SK-N-SH treated with all-trans-retinoic acid at 6 μM for 48 hours (cell line): ENCODE data around the gene CBLB.

Experiments used
- ATAC-seq: fragments of 200-7000 bp; cut with Tn5 transposase; 3 replicates; pipeline ENCODE4 v1.9.1; 2020; ENCODE audit warnings: mild to moderate bottlenecking, moderate library complexity
- ARNTL ChIP-seq: fragments of 450-650 bp; formaldehyde crosslinking; IDR thresholded peaks from 2 replicates; pipeline ENCODE4 v1.5.0; 2020; ENCODE audit warnings: low read depth, mild to moderate bottlenecking, moderate library complexity, borderline replicate concordance
- BACH2 ChIP-seq: fragments of 250-450 bp; sonication (Bioruptor Pico); IDR thresholded peaks from 2 replicates; pipeline ENCODE4 v1.9.0; 2021; ENCODE audit warnings: mild to moderate bottlenecking, borderline replicate concordance
- CSDC2 ChIP-seq: fragments of 250-450 bp; sonication (Bioruptor Pico); IDR thresholded peaks from 2 replicates; pipeline ENCODE4 v1.5.0; 2020; ENCODE audit warnings: mild to moderate bottlenecking, moderate library complexity
- ESRRG ChIP-seq: fragments of 250-450 bp; sonication (Bioruptor Pico); IDR thresholded peaks from 2 replicates; pipeline ENCODE4 v1.6.1; 2021; ENCODE audit warnings: mild to moderate bottlenecking
- GLIS3 ChIP-seq: fragments of 250-450 bp; sonication (Bioruptor Pico); IDR thresholded peaks from 2 replicates; pipeline ENCODE4 v1.5.0; 2020; ENCODE audit warnings: mild to moderate bottlenecking, moderate library complexity
- ISL1 ChIP-seq: fragments of 250-450 bp; sonication (Bioruptor Pico); IDR thresholded peaks from 2 replicates; pipeline ENCODE4 v2.1.2; 2022; ENCODE audit warnings: mild to moderate bottlenecking, moderate library complexity
- OSR1 ChIP-seq: fragments of 250-450 bp; sonication (Bioruptor Pico); IDR thresholded peaks from 2 replicates; pipeline ENCODE4 v1.8.0; 2022; ENCODE audit warnings: moderate library complexity, mild to moderate bottlenecking, inconsistent platforms
- PATZ1 ChIP-seq: fragments of 250-450 bp; sonication (Bioruptor Pico); IDR thresholded peaks from 2 replicates; pipeline ENCODE4 v1.8.0; 2020; ENCODE audit warnings: mild to moderate bottlenecking, moderate library complexity, borderline replicate concordance
- POU6F1 ChIP-seq: fragments of 250-450 bp; sonication (Bioruptor Pico); IDR thresholded peaks from 2 replicates; pipeline ENCODE4 v1.8.0; 2021; ENCODE audit warnings: low read depth, mild to moderate bottlenecking, moderate library complexity, borderline replicate concordance
- RARB ChIP-seq: fragments of 250-450 bp; sonication (Bioruptor Pico); IDR thresholded peaks from 2 replicates; pipeline ENCODE4 v1.8.0; 2021; ENCODE audit warnings: mild to moderate bottlenecking, moderate library complexity
- SNAI2 ChIP-seq: fragments of 250-450 bp; sonication (Bioruptor Pico); IDR thresholded peaks from 2 replicates; pipeline ENCODE4 v1.5.0; 2020; ENCODE audit warnings: mild to moderate bottlenecking, moderate library complexity
- TCF4 ChIP-seq: fragments of 250-450 bp; sonication (Bioruptor Pico); IDR thresholded peaks from 2 replicates; pipeline ENCODE4 v1.8.0; 2021; ENCODE audit warnings: mild to moderate bottlenecking, moderate library complexity, borderline replicate concordance
- TOX ChIP-seq: fragments of 250-450 bp; sonication (Bioruptor Pico); IDR thresholded peaks from 2 replicates; pipeline ENCODE4 v1.8.0; 2021; ENCODE audit warnings: mild to moderate bottlenecking, moderate library complexity, borderline replicate concordance
- TSHZ2 ChIP-seq: fragments of 250-450 bp; sonication (Bioruptor Pico); IDR thresholded peaks from 2 replicates; pipeline ENCODE4 v1.5.0; 2020; ENCODE audit warnings: mild to moderate bottlenecking, moderate library complexity
- ZC3H10 ChIP-seq: fragments of 250-450 bp; sonication (Bioruptor Pico); IDR thresholded peaks from 2 replicates; pipeline ENCODE4 v1.5.1; 2021; ENCODE audit warnings: mild to moderate bottlenecking, moderate library complexity
- ZFP3 ChIP-seq: fragments of 250-450 bp; sonication (Bioruptor Pico); IDR thresholded peaks from 2 replicates; pipeline ENCODE4 v1.5.0; 2020; ENCODE audit warnings: mild to moderate bottlenecking, moderate library complexity
- ZNF565 ChIP-seq: fragments of 450-650 bp; formaldehyde crosslinking; conservative IDR thresholded peaks from 2 replicates; pipeline ENCODE4 v1.5.0; 2020; ENCODE audit warnings: low read depth, mild to moderate bottlenecking, moderate library complexity
- ZNF70 ChIP-seq: fragments of 450-650 bp; formaldehyde crosslinking; IDR thresholded peaks from 2 replicates; pipeline ENCODE4 v1.5.0; 2020; ENCODE audit warnings: mild to moderate bottlenecking, moderate library complexity
- ZNF8 ChIP-seq: fragments of 450-650 bp; formaldehyde crosslinking; IDR thresholded peaks from 2 replicates; pipeline ENCODE4 v1.5.0; 2020; ENCODE audit warnings: mild to moderate bottlenecking, moderate library complexity
- TF ChIP-seq, protein P1 (sequence below): fragments of 250-450 bp; sonication (Bioruptor Pico); IDR thresholded peaks from 2 replicates; pipeline ENCODE4 v1.5.1; 2021; ENCODE audit warnings: mild to moderate bottlenecking, moderate library complexity

The CBLB gene

GRCh38 chr3:105661461-105661860 lies 207.4 kb downstream of the CBLB start (continued):
- no peak for TF ChIP-seq TOX

GRCh38 chr3:105656651-105657504 lies 211.9 kb downstream of the CBLB start:
- TF ChIP-seq OSR1 (CRISPR knock-in tag), result no peak
- TF ChIP-seq ISL1, result no peak
- TF ChIP-seq ARNTL (CRISPR knock-in tag), result no peak
- TF ChIP-seq ZNF565, result no peak
- no peak for TF ChIP-seq SNAI2 (CRISPR knock-in tag)
- TF ChIP-seq POU6F1, result no peak
- TF ChIP-seq BACH2 (CRISPR knock-in tag), result no peak
- TF ChIP-seq, protein P1, sequence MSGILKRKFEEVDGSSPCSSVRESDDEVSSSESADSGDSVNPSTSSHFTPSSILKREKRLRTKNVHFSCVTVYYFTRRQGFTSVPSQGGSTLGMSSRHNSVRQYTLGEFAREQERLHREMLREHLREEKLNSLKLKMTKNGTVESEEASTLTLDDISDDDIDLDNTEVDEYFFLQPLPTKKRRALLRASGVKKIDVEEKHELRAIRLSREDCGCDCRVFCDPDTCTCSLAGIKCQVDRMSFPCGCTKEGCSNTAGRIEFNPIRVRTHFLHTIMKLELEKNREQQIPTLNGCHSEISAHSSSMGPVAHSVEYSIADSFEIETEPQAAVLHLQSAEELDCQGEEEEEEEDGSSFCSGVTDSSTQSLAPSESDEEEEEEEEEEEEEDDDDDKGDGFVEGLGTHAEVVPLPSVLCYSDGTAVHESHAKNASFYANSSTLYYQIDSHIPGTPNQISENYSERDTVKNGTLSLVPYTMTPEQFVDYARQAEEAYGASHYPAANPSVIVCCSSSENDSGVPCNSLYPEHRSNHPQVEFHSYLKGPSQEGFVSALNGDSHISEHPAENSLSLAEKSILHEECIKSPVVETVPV (CRISPR knock-in tag), result no peak
- no peak for TF ChIP-seq TOX
- no peak for TF ChIP-seq ESRRG (CRISPR knock-in tag)
- no peak for ATAC-seq

DNA sequence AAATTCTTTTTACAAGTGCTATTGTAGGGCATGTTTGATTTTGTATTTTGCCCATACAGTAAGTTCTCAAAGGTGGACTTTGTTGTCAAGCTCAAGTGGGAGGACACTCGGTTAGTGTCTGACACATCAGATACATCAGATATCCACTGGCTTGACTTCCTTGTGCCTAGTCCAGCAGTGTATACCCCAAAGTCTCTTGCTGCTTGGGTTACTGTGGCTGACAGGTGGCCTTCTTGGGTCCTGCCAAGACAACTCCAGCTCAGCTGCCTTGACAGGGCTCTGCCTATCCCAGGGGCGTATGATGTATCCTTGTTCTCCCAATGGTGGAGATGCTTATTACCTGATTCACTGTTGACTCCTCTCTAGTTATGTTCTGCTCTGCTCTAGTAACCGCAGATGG lies 214.9 kb downstream of the CBLB start:
- TF ChIP-seq ZNF8 (CRISPR knock-in tag) (no peak), ZNF70 (no peak), TOX (no peak), CSDC2 (CRISPR knock-in tag) (no peak), SNAI2 (CRISPR knock-in tag) (no peak), POU6F1 (no peak), RARB (CRISPR knock-in tag) (no peak), ZFP3 (no peak), GLIS3 (no peak), ZC3H10 (CRISPR knock-in tag) (no peak), ESRRG (CRISPR knock-in tag) (no peak), TCF4 (CRISPR knock-in tag) (no peak), OSR1 (CRISPR knock-in tag) (no peak)
- TF ChIP-seq, protein P1 (CRISPR knock-in tag), result no peak
- ATAC-seq, result no peak

DNA sequence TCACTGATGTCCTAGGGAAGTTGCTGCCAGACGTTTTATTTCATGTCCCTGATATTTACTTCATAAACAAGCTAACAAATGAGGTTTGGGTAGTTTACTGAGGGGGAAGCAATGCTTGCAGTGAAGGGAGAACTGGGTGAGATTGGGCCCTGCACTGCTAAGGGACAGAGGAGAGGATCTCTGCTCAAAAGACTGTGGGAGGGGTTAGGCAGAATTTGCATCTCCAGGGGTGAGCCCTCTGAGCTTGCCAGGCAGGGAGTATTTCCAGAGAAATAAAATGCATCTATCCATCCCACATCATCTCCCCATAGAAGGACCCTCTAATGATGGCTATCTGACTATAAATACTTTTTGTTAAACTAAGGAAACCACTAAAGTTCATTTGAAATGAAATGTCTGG lies 215.6 kb downstream of the CBLB start:
- no peak for ATAC-seq
- no peak for TF ChIP-seq ZC3H10 (CRISPR knock-in tag)
- TF ChIP-seq TCF4 (CRISPR knock-in tag), result no peak
- TF ChIP-seq PATZ1 (CRISPR knock-in tag), result no peak
- no peak for TF ChIP-seq TSHZ2 (CRISPR knock-in tag)
- no peak for TF ChIP-seq ZNF70
- no peak for TF ChIP-seq ZFP3
- no peak for TF ChIP-seq POU6F1
- TF ChIP-seq, protein P1 (CRISPR knock-in tag), result no peak
- TF ChIP-seq RARB (CRISPR knock-in tag), result no peak
- TF ChIP-seq ISL1, result no peak
- no peak for TF ChIP-seq ARNTL (CRISPR knock-in tag)
- no peak for TF ChIP-seq GLIS3
- TF ChIP-seq SNAI2 (CRISPR knock-in tag), result no peak
- TF ChIP-seq BACH2 (CRISPR knock-in tag), result no peak
